SK-N-SH (cell line): ENCODE results near the gene INSRR.

ENCODE experiments used
- JUND ChIP-seq: IDR thresholded peaks from 2 replicates; pipeline ENCODE4 v1.4.0; 2012
- MXI1 ChIP-seq: IDR thresholded peaks from 2 replicates; pipeline ENCODE4 v1.6.1; 2012; ENCODE audit warnings: mild to moderate bottlenecking, low read depth, low read length, improper control_type of control experiment
- TF ChIP-seq, protein P1 (sequence below): fragments of 200-600 bp; sonication (generic); IDR thresholded peaks from 2 replicates; pipeline ENCODE4 v1.6.1; 2017; ENCODE audit warnings: antibody characterized with exemption, mild to moderate bottlenecking, moderate library complexity

DNA sequence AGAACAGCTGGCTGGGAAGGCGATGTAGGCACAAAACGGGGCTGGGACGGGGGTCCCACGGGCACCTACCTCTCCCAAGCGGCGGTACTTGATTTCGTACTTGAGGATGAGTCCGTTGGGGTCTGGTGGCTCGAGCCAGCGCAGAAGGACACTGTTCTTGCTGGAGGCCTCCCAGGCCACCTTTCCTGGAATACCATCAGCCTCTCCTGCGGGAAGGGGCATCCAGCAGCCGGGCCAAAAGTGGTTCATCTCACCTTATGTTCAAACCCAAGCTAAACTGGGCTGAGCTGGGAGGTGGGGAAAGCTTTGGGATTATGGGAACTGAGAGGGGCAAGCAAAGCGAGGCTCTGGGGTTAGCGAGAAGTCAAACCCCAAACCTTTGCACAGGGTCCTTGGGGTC, 14.3 kb downstream of the INSRR start:
- TF ChIP-seq, protein P1, sequence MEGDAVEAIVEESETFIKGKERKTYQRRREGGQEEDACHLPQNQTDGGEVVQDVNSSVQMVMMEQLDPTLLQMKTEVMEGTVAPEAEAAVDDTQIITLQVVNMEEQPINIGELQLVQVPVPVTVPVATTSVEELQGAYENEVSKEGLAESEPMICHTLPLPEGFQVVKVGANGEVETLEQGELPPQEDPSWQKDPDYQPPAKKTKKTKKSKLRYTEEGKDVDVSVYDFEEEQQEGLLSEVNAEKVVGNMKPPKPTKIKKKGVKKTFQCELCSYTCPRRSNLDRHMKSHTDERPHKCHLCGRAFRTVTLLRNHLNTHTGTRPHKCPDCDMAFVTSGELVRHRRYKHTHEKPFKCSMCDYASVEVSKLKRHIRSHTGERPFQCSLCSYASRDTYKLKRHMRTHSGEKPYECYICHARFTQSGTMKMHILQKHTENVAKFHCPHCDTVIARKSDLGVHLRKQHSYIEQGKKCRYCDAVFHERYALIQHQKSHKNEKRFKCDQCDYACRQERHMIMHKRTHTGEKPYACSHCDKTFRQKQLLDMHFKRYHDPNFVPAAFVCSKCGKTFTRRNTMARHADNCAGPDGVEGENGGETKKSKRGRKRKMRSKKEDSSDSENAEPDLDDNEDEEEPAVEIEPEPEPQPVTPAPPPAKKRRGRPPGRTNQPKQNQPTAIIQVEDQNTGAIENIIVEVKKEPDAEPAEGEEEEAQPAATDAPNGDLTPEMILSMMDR = no peak
- TF ChIP-seq JUND = no peak
- no peak for TF ChIP-seq MXI1
